ENCODE measurements around the gene OR10H2.
"Not testable (repeated sequence)": the region's sequence is repeated elsewhere in the genome, so short reads cannot be mapped to it uniquely, and the experiment has no call there.

OR10H2 gene, protein sequence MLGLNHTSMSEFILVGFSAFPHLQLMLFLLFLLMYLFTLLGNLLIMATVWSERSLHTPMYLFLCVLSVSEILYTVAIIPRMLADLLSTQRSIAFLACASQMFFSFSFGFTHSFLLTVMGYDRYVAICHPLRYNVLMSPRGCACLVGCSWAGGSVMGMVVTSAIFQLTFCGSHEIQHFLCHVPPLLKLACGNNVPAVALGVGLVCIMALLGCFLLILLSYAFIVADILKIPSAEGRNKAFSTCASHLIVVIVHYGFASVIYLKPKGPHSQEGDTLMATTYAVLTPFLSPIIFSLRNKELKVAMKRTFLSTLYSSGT

GRCh38 chr19:15727724-15728123 lies at the start of gene OR10H2:
OR10H2 (plus strand) TSS chr19:15728024; CDS start chr19:15728044, 20 bp downstream.
- DNase-seq = no peak

GRCh38 chr19:15679089-15679488 lies 48.7 kb upstream of the OR10H2 start:
- no peak for DNase-seq

GRCh38 chr19:15679865-15680264 lies 48.0 kb upstream of the OR10H2 start:
- not testable (repeated sequence) for DNase-seq

GRCh38 chr19:15680478-15681322 lies 47.1 kb upstream of the OR10H2 start:
- DNase-seq = no peak

DNA sequence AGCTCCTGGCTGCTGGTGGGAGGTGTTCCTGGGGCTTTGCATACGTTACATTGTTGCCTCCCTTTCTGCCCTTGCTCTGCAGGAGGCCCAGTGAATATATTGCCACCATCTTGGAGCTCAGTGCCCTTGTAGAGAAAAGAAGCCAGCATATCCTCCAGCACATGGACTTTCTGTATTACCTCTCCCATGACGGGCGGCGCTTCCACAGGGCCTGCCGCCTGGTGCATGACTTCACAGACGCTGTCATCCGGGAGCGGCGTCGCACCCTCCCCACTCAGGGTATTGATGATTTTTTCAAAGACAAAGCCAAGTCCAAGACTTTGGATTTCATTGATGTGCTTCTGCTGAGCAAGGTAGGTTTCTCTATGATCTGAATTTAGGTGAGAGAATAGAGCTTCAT lies 44.4 kb upstream of the OR10H2 start:
- DNase-seq = no peak

- DNase-seq = no peak
Observed at GRCh38 chr19:15684828-15685227, 43.0 kb upstream of the OR10H2 start.

DNA sequence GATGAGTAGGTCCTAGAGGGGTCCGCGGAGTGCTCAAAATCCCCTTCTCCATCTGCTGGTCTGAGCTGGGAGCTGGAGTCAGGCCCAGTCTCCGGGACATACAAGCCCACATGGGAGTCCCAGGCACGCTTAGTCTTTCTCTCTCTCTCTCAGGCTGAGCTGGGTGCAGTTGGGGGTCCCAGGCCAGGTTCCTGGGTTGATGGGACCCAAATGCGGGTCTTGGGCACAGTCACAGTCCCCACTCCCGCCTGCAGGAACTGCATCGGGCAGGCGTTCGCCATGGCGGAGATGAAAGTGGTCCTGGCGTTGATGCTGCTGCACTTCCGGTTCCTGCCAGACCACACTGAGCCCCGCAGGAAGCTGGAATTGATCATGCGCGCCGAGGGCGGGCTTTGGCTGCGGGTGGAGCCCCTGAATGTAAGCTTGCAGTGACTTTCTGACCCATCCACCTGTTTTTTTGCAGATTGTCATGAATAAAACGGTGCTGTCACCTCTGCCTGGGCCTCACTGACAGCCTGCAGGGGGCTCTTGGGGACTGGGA lies 31.1 kb upstream of the OR10H2 start:
- DNase-seq = no peak

DNA sequence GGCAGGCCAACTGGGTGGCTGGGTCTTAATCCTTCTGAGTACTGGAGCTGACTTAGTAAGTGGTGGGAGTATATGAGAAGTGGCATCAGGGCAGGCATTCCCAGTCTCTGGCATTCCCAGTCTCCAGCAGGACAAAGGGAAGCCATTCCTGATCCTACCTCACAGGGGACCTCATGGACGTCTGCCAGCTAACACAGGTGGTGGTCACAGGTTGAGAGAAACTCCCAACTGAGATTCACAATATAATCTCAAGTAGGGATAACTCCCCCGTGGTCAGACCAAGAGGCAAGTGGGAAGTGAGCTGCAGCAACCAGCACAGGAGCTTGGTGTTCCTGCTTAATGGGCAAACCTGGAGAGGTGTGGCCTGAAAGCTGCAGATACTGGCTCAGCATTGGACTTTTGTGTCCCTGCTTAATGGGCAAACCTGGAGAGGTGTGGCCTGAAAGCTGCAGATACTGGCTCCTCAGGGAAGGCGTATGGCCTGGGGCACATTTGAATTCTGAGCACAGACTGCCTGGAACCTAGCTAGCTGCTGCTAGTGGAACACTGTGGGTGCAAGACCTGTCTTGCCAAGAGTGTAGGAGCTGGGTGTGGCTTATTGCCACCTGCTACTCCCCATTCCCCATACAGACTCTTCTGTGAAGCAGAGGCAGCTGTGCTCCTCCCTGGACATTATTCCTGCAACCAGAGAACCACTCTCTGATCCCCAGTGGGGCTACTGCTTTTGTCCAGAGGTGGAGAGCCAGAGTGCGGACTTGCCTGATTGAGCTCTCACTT lies 25.9 kb upstream of the OR10H2 start:
- DNase-seq = no peak

DNA sequence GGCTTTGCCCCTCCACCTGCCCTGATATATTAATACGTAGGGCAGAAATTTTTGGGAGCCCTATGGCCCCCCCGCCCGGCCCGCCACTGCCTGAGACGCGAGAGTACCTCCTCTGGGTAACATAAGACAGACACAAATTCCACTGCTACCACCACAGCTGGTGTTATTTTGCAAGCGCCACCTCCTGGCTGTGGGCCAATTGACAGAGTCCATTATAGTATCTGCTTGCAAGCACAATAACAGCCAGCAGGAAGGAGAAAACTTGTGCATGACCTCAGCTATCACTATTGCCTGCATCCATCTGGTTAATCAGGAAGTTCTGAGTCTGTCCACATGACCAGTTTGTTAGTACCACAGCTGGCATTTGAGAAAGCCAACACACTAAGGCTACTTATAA lies 25.3 kb upstream of the OR10H2 start:
- DNase-seq = peak; percentile 67

DNA sequence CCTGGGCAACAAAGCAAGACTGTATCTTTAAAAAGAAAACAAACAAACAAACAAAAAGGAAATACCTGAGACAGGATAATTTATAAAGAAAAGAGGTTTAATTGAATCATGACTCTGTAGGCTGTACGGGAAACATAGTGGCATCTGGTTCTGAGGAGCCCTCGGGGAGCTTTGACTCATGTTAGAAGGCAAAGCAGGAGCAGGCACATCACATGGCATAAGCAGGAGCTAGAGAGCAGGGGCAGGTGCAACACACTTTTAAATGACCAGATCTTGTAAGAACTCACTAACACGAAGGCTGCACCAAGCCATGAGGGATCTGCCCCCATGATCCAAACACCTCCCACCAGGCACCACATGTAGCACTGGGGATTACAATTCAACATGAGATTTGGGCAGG lies 13.2 kb upstream of the OR10H2 start:
- DNase-seq = no peak

DNA sequence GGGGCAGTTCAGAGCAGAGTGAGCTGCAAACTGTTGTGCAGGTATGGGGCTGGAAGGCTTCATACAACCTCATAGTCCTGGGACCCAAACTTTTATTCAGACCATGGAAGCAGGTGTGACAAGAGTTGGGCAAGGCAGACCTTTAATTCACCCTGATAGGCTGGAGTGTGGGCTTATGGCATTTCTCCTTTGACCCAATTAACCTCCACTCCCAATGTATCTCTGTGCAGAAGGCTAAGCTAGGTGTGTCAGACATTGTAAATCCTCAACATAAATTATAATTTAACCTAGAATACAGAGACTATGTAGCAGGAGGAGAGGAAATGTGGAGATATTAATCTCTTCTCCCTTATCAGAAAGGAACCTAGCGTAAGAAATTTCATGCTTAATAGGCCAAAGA lies 12.2 kb upstream of the OR10H2 start:
- DNase-seq = no peak

DNA sequence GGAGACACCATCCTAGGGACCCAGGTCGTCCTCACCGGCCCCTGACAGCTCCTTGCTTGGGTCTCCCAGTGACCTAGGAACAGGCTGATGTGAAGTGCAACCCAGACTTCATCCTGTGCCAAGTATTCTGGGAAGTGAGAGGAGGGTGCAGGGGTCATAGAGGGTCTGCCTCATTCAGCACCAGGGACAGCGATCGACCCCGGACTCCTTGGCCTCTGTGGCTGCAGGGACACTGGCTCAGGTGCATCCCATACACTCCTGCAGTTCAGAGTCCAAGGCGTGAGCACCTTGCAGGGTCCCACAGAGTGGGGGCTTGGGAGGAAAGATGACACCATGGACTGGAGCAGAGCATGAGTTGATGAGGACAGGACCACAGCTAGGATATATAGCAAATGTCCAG lies 10.0 kb upstream of the OR10H2 start:
- DNase-seq = no peak

DNA sequence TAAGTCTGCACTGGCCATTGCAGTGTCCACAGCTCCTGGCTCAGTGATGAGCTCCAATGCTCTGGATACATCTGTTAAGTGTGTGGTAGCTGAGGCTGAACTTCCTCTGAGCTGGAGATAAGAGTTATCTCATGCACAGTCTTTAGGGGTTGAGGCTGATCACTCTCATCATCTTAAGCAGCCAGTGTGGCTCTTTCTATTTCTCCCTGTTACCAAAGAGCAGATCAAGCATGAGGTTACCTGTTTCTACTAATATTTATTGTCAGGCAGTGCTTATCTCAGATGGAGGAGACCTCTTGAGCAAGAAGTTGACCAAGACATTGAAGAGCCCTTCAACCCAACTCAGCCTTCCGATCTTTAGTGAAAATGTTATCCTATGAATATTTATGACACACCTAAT lies 6.6 kb upstream of the OR10H2 start:
- no peak for DNase-seq

- DNase-seq = no peak
Observed at GRCh38 chr19:15722956-15723355, 4.9 kb upstream of the OR10H2 start.

GRCh38 chr19:15730538-15730937 lies 2.7 kb downstream of the OR10H2 start:
- DNase-seq = no peak

DNA sequence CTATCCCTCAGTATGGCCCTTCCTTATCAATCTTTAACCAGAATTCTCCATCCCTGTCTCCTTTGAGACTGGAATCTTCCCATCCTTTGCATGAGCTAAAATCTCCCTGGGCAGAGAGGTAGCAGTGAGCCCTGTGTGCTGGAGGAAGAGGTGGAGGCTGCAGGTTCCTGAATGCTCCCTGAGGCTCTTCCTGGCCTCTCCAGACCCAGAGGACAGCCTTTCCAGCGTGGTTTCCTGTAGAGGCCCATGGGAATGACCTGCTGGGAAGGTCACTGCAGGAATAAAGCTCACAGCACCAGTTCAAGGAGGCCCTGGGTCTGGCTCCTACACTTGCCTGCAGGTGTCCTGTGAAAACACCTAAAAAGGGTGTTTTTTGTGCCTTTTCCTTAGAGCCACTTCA lies 4.6 kb downstream of the OR10H2 start:
- DNase-seq = no peak

DNA sequence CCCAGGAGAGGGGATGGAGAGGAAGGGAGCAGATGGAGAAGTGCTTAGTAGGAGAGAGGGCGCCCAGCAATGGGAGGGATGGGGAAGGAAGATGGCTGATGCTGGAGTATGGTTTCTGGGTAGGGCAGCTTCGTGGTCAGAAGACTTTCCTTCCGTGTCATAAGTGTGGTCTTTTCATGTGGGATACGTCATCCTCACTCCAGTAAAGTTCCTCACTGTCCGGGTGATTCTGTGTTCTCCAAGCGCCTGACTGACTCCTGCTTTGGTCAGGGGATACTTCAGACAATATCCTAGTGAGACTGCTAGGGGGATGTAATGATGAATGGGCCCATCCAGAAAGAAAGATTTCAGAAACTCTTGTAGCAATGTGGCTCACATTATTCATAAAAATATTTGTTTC lies 6.1 kb downstream of the OR10H2 start:
- DNase-seq = no peak

DNA sequence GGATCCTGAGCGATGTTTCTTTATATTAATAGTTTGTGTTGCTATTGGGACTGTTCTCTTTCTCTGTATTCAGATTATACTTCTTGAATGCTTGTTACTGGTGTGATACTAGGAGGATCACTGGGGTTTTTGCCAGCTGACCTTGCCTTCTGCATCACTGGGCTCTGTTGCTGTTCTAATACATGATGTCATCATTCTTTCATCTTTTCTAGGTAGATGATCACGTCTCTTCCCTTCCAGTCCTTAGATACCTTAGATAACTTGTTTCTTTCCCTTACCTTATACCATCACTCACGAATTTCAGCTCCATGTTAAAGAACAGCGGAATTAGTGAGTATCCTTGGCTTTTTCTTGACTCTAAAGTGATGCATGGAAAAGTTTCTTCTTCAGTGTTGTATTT lies 9.9 kb downstream of the OR10H2 start, which contains the start of gene OR10H3:
Gene OR10H3, plus strand, starts transcription at position 264 of the 400 bp plus-strand sequence. CDS start 3,408 bp downstream, outside the sequence.
- no peak for DNase-seq

- no peak for DNase-seq
Observed at GRCh38 chr19:15740785-15741184, 13.0 kb downstream of the OR10H2 start.

- DNase-seq = no peak
Observed at GRCh38 chr19:15748239-15748638, 20.4 kb downstream of the OR10H2 start.

GRCh38 chr19:15758379-15758778 lies 30.6 kb downstream of the OR10H2 start:
- DNase-seq = no peak

GRCh38 chr19:15759962-15760565 lies 32.2 kb downstream of the OR10H2 start:
- DNase-seq = no peak

DNA sequence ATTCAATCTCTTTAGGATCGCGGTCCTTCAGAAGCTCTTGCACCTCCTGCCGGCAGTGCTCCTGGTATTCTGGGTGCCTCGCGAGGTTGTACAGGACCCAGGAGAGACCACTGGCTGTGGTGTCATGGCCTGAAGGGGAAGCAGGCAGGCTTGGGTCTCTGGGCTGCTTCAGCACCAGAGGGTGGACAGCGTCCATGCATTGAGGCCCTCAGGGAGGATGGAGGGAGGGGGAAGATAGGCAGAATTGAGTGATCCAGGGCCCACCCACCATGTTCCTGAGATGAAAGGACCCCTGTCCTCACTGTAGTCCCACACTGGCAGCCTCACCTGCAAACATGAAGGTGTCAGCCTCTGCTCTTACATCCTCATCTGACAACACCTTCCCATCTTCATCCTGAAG lies 41.8 kb downstream of the OR10H2 start:
- peak; percentile 13 for DNase-seq

All from eye (tissue), 1 donor.